Suppressor macrophage treated with lipopolysaccharide for 1 hour (primary cell): Measurements from ENCODE around the gene PDIA2.
A peak's percentile ranks its signal among the peaks of the same experiment; 100 is the strongest.
"Not testable (repeated sequence)": the region's sequence is repeated elsewhere in the genome, so short reads cannot be mapped to it uniquely, and the experiment has no call there.

Experiments used
- DNase-seq, 3 donors: peaks; one replicate each; pipeline ENCODE4 v3.0.0-alpha.2; 2020 to 2022

The PDIA2 gene, protein sequence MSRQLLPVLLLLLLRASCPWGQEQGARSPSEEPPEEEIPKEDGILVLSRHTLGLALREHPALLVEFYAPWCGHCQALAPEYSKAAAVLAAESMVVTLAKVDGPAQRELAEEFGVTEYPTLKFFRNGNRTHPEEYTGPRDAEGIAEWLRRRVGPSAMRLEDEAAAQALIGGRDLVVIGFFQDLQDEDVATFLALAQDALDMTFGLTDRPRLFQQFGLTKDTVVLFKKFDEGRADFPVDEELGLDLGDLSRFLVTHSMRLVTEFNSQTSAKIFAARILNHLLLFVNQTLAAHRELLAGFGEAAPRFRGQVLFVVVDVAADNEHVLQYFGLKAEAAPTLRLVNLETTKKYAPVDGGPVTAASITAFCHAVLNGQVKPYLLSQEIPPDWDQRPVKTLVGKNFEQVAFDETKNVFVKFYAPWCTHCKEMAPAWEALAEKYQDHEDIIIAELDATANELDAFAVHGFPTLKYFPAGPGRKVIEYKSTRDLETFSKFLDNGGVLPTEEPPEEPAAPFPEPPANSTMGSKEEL

GRCh38 chr16:283033-283805, at the start of gene PDIA2:
TSS of gene PDIA2 (plus strand) at chr16:283164. CDS start at chr16:283170, 6 bp downstream.
- no peak for DNase-seq

DNA sequence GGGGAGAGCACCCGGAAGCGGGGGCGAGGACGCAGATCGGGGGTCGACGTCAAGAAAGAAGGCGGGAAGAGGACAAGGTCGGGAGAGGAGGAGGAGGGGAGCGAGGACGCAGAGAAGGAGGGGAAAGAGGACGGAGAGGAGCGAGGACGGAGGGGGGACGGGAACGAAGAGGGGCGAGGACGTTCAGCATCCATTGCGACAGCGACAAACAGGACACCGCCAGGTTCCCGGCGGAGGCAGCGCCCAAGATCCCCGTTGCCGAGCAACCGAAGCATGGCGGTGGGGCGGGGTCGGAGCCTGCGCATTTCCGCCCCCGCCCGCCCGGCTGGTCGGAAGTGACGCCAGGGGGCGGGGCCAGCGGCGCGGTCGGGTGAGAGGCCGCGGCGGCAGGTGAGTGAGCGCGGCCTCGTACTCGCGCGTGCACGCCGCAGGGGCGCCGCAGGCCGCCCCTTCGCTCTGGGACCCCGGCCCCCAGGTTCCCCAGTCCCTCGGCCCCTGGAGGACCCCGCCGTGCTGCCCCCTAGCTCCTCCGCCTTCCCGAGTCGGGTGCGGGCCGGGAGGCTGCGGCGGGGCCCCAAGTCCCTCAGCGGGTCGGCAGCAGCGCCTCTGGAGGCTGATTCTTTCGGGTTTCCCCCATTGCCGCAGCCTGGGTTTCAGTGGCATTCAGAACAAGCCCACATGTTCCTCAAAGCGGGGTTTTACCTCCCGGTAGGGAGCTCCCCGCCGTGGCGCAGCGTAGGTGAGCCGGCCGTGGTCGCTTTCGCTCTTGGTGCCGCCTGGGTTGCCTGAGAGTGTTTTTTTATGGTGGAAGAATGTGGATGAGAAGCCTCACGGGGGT, 48.3 kb upstream of the PDIA2 start, which contains the start of gene FAM234A:
FAM234A (plus strand) TSS at position 354 of the 838 bp plus-strand sequence. CDS start 19,593 bp downstream, outside the sequence.
- peak; percentile 97 to 100 (median 99) for DNase-seq

DNA sequence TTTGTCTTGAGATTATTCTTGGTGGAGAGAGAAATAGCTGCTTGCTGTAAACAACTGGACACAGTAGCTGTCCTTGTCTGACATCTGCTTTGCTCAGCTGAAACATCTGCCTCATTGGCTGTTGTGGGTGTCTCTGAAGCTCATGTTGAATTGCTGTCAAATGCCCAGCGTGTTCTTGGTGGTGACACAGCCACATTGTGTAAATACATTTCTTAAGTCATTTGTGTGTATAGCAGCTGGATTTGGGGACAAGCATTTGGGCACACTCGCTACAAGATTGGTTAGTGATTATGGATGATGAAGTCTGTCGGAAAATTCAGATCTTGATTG, 43.1 kb upstream of the PDIA2 start:
- no peak for DNase-seq

- DNase-seq: no peak
These were observed 42.4 kb upstream of the PDIA2 start for GRCh38 chr16:240559-240958.

- DNase-seq: no peak
These were observed 40.7 kb upstream of the PDIA2 start for GRCh38 chr16:242281-242680.

- DNase-seq: no peak
These were observed 39.6 kb upstream of the PDIA2 start for GRCh38 chr16:243348-243747.

DNA sequence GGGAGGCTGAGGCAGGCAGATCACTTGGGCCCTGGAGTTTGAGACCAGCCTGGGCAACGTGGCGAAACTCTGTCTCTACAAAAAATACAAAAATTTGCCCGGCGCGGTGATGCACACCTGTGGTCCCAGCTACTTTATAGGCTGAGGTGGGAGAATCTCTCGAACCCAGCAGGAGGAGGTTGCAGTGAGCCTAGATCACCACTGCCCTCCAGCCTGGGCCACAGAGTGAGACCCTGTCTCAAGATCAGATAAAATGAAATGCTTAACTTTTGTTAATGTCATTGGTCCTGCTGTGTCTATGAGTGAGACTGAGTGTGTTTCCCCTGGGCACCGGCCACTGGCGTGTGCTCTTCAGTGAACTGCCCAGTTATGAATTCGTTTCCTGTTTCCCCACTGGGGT, 37.9 kb upstream of the PDIA2 start:
- DNase-seq: no peak

DNA sequence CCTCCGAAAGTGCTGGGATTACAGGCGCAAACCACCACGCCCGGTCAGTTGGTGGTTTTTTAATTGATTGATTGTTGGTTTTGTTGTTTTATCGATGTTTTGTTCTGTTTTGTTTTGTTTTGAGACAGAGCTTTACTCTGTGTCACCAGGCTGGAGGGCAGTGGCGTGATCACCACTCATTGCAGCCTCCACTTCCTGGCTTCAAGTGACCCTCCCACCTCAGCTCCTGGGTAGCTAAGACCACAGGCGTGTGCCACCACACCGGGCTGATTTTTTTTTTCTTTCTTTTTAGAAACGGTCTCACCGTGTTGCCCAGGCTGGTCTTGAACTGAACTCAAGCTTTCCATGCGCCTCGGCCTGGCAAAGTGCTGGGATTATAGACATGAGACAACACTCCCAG, 35.9 kb upstream of the PDIA2 start:
- no peak for DNase-seq

GRCh38 chr16:249431-249830, 33.5 kb upstream of the PDIA2 start:
- no peak for DNase-seq

DNA sequence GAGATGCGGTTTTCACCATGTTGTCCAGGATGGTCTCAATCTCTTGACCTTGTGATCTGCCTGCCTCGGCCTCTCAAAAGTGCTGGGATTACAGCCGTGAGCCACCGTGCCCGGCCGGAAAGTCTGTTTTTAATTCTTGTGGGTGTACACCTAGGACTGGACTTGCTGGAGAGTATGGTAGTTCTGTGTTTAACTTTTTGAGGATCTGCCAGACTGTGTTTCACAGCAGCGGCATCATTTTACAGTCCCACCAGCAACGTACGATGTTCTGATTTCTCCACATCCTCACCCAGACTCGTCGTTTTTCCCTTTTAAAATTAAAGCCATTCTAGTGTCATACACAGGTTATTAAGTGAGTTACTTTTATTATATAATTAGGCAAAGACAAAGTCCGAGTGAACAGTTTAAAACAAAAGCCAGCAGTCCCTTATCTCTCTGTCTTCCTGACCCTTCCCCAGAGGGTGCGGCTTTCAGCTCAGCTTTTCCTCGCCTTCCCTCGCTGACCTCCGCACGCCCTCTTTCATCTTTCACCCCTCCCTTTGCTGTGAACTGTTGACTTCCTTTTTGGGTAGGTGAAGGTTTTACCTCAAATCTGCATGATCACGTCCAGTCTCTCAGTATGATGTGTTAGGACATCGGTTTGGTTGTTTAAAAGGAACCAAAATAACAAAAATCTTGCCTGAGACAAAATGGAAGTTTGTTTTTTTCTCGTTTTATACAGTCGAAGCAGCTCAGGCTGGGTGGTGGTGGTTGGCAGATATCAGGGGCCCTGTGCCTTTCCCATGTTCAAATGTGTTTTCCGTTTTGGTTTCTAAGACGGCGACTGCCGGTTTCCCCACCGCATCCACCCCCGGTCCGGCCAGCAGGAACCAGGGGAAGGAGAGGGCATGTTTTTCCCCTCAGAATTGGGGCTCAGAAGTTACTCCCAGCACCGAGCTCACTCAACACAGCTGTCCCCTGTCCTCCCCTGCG, 30.3 kb upstream of the PDIA2 start:
- DNase-seq: peak; percentile 60 to 77 (median 64)

- DNase-seq: no peak
These were observed 29.1 kb upstream of the PDIA2 start for GRCh38 chr16:253833-254232.

- DNase-seq: no peak
These were observed 28.5 kb upstream of the PDIA2 start for GRCh38 chr16:254461-254860.

DNA sequence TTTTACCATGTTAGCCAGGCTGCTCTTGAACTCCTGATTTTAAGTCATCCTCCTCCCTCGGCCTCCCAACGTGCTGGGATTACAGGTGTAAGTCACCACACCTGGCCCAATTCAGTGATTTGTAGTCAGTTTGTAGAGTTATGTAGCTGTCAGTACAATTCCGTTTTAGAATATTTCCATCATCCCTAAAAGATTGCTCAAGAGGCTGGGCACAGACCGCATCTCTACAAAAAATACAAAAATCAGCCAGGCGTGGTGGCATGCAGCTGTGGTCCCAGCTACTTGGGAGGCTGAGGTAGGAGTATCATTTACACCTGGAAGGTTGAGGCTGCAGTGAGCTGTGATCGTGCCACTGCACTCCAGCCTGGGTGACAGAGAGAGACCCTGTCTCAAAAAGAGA, 27.8 kb upstream of the PDIA2 start:
- DNase-seq: no peak

DNA sequence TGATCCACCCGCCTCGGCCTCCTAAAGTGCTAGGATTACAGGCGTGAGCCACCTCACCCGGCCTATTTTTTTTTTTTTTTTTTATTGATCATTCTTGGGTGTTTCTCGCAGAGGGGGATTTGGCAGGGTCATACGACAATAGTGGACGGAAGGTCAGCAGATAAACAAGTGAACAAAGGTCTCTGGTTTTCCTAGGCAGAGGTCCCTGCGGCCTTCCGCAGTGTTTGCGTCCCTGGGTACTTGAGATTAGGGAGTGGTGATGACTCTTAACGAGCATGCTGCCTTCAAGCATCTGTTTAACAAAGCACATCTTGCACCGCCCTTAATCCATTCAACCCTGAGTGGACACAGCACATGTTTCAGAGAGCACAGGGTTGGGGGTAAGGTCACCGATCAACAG, 24.9 kb upstream of the PDIA2 start:
- DNase-seq: not testable (repeated sequence)

DNA sequence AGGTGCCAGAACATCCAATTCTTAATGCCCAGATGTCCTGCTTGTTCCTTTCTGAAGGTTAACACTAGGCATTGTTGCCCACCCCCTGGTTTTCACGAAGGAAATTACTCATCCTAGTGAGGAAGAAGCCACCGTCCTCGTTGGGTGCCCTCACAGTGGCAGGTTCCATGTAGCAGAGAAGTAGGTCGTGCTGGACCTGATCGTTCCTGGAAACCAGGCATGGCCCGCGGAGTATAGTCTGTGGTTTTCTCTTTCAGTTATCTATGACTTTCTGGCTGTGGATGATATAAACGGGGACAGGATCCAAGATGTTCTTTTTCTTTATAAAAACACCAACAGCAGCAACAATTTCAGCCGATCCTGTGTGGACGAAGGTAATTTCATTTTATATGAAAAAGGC, 23.7 kb upstream of the PDIA2 start:
- DNase-seq: no peak

GRCh38 chr16:259814-260253, 23.1 kb upstream of the PDIA2 start:
- DNase-seq: no peak

- DNase-seq: no peak
These were observed 22.6 kb upstream of the PDIA2 start for GRCh38 chr16:260326-260725.

DNA sequence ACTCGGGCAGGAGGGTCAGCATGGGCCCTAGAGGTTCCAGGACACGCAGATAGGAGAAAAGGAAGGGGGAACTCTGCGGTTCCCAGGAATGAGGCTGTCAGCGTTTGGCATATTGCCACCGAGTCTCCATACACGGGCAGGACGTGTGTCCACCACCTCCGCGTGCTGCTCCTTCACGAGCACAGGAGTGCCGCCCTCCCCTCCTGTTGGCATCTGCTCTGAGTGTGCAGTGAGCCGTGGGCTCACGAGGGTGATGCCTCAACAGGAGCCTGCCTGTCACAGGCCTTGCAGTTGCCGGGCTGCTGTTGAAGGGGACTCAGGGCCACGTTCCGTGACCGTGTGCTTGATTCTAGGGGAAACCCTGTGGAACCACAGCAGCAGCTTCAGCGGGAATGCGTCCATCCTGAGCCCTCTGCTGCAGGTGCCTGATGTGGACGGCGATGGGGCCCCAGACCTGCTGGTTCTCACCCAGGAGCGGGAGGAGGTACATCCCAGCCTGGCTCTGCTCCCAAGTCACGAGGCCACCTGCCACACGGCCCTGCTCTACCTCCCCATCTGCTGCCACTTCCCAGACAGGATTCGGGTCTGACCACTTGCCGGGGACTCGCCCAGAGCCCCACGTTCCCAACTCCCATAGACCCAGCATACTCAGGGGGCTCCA, 21.8 kb upstream of the PDIA2 start:
- no peak for DNase-seq

- DNase-seq: no peak
These were observed 20.7 kb upstream of the PDIA2 start for GRCh38 chr16:262121-262745.

DNA sequence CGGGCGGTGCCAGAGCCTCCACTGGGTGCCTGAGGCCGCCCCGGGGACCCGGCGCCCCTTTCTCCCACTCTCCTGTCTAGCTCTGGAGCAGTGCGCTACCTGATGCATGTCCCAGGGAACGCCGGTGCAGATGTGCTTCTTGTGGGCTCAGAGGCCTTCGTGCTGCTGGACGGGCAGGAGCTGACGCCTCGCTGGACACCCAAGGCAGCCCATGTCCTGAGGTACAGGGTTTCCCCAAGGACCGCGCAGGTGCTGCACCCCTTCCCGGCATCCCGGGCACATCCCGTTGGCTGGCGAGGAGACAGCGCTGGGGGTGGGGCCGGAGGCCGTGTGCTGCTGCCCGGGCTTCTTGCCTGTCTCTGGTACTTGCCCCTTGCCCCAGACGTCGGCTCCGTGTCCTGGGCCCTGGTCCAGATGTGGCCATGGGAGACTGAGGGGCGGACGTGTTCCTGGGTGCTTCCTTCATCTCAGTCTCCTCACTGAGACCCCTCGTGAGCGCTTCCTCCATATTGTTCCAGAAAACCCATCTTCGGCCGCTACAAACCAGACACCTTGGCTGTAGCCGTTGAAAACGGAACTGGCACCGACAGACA, 19.7 kb upstream of the PDIA2 start:
- DNase-seq: no peak
